Measurements from ENCODE around the gene SLC45A1. TPM values are rescaled to one million over a fixed set of nuclear protein-coding genes. Genes with fewer than 3 reads are reported as not detected.

The SLC45A1 gene
- polyA plus RNA-seq, 1 donor (not counting 4 experiments of a cell fraction or from before 2014, with no cell fraction given), result 0.14 TPM

- Histone ChIP-seq H3K27ac (ENCODE audit: control insufficient read depth, insufficient read depth, low read length) (no peak overlapping the region), H3K9me1 (ENCODE audit: control insufficient read depth, extremely low read depth, insufficient read depth, low read length) (peaks cover 3% of the 10 kb centered on the region), H3K4me3 (ENCODE audit: control insufficient read depth in 2 of 3, extremely low read depth in 1 of 3, insufficient read depth in 2 of 3, low read depth in 1 of 3, low read length in 3 of 3) (no peak overlapping the region), H3K36me3 (ENCODE audit: control insufficient read depth in 2 of 2, extremely low read depth in 1 of 2, insufficient read depth in 2 of 2, low read length in 2 of 2) (peaks cover 13 to 26% of the 10 kb centered on the region in 2 experiments), H3K79me2 (ENCODE audit: control insufficient read depth, insufficient read depth, low read length) (peaks cover 5% of the 10 kb centered on the region), H2AFZ (ENCODE audit: control insufficient read depth, low read length) (no peak overlapping the region), H3K9ac (ENCODE audit: control insufficient read depth, extremely low read depth, insufficient read depth, low read length) (no peak overlapping the region), H4K20me1 (ENCODE audit: control insufficient read depth, extremely low read depth, insufficient read depth, low read length) (no peaks in the 10 kb centered on the region), H3K4me2 (ENCODE audit: control insufficient read depth, extremely low read depth, insufficient read depth, low read depth, low read length) (no peak overlapping the region), H3K4me1 (ENCODE audit: control insufficient read depth, extremely low read depth, insufficient read depth, low read length) (no peaks in the 10 kb centered on the region), H3K9me3 (ENCODE audit: control insufficient read depth, low read depth, low read length) (no peaks in the 10 kb centered on the region), H3K27me3 (ENCODE audit: control insufficient read depth, extremely low read depth, insufficient read depth, low read length) (no peaks in the 10 kb centered on the region)
- peak; percentile 42 for DNase-seq (ENCODE audit: low read depth, low spot score)
- dilution Hi-C loops (cut with MboI; ENCODE audit: extremely low pct_ligation_motif_present, low sequenced_read_pairs), result no loop called here
- FAIRE-seq, result peak; percentile 62
- TF ChIP-seq EZH2 (IDR thresholded peaks at IDR 0.05; ENCODE audit: low read length) (no peak), CTCF (optimal IDR thresholded peaks at IDR 0.05 in 1 of 3, IDR thresholded peaks at IDR 0.05 in 1 of 3, conservative IDR thresholded peaks at IDR 0.05 in 1 of 3; ENCODE audit: extremely low read depth in 1 of 3, insufficient read depth in 2 of 3, low read length in 3 of 3) (no peak)
Observed at GRCh38 chr1:8367571-8368194, 49.8 kb downstream of the SLC45A1 start.

- H3K9me3 ChIP-seq (ENCODE audit: control insufficient read depth, low read depth, low read length), result no peaks in the 10 kb centered on the region
- no peaks in the 10 kb centered on the region for H4K20me1 ChIP-seq (ENCODE audit: control insufficient read depth, extremely low read depth, insufficient read depth, low read length)
- no peaks in the 10 kb centered on the region for H3K27me3 ChIP-seq (ENCODE audit: control insufficient read depth, extremely low read depth, insufficient read depth, low read length)
- no peak overlapping the region for H3K27ac ChIP-seq (ENCODE audit: control insufficient read depth, insufficient read depth, low read length)
- H3K9ac ChIP-seq (ENCODE audit: control insufficient read depth, extremely low read depth, insufficient read depth, low read length), result no peak overlapping the region
- dilution Hi-C loops (cut with MboI; ENCODE audit: extremely low pct_ligation_motif_present, low sequenced_read_pairs), result no loop called here
- peaks cover 3 to 17% of the 10 kb centered on the region in 2 experiments for H3K36me3 ChIP-seq (ENCODE audit: control insufficient read depth in 2 of 2, extremely low read depth in 1 of 2, insufficient read depth in 2 of 2, low read length in 2 of 2)
- TF ChIP-seq EZH2 (IDR thresholded peaks at IDR 0.05; ENCODE audit: low read length) (no peak), CTCF (optimal IDR thresholded peaks at IDR 0.05 in 1 of 3, IDR thresholded peaks at IDR 0.05 in 1 of 3, conservative IDR thresholded peaks at IDR 0.05 in 1 of 3; ENCODE audit: extremely low read depth in 1 of 3, insufficient read depth in 2 of 3, low read length in 3 of 3) (no peak)
- no peak for FAIRE-seq
- H2AFZ ChIP-seq (ENCODE audit: control insufficient read depth, low read length), result no peak overlapping the region
- peaks cover 5% of the 10 kb centered on the region for H3K79me2 ChIP-seq (ENCODE audit: control insufficient read depth, insufficient read depth, low read length)
- no peak overlapping the region for H3K4me2 ChIP-seq (ENCODE audit: control insufficient read depth, extremely low read depth, insufficient read depth, low read depth, low read length)
- H3K4me1 ChIP-seq (ENCODE audit: control insufficient read depth, extremely low read depth, insufficient read depth, low read length), result peaks cover 10% of the 10 kb centered on the region
- peaks cover 3% of the 10 kb centered on the region for H3K9me1 ChIP-seq (ENCODE audit: control insufficient read depth, extremely low read depth, insufficient read depth, low read length)
- H3K4me3 ChIP-seq (ENCODE audit: control insufficient read depth in 2 of 3, extremely low read depth in 1 of 3, insufficient read depth in 2 of 3, low read depth in 1 of 3, low read length in 3 of 3), result no peak overlapping the region
- DNase-seq (ENCODE audit: low read depth, low spot score), result no peak
Observed at GRCh38 chr1:8368956-8369639, 51.2 kb downstream of the SLC45A1 start.
